NCI-H1417 treated with DMSO at 0.1 percent for 48 hours (cell line): ENCODE measurements around the gene PDK1.
"Not testable (repeated sequence)": the region's sequence is repeated elsewhere in the genome, so short reads cannot be mapped to it uniquely, and the experiment has no call there.

ENCODE experiments used
- DNase-seq: peaks from one replicate; lab custom pipeline; 2025; lab: John Stamatoyannopoulos, UW

The PDK1 gene

DNA sequence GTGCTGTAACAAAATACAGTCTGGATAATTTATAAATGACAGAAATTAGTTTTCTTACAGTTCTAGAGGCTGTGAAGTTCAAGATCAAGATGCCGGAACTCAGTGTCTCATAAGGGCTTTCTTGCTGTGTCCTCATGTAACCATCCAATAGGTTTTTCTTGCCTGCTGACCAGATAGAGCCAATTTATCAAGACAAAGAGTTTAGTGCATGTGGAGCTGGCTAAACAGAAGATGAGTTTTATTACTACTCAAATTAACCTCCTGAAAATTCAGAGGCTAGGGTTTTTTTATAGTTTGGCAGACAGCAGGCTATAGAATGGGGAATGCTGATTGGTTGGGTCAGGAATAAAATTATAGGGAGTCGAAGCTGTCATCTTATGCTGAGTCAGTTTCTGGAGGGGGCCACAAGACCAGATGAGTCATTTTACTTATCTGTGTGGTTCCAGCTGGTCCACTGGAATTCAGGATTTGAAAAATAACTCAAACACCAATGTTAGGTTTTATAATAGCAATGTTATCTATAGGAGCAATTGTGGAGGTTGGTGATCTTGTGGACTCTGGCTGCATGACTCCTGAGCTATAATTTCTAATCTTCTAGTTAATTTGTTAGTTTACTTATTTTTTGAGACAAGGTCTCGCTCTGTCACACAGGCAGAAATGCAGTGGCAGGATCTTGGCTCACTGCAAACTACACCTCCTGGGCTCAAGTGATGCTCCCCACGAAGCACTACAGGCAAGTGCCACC, 3.2 kb upstream of the PDK1 start:
- no peak for DNase-seq

DNA sequence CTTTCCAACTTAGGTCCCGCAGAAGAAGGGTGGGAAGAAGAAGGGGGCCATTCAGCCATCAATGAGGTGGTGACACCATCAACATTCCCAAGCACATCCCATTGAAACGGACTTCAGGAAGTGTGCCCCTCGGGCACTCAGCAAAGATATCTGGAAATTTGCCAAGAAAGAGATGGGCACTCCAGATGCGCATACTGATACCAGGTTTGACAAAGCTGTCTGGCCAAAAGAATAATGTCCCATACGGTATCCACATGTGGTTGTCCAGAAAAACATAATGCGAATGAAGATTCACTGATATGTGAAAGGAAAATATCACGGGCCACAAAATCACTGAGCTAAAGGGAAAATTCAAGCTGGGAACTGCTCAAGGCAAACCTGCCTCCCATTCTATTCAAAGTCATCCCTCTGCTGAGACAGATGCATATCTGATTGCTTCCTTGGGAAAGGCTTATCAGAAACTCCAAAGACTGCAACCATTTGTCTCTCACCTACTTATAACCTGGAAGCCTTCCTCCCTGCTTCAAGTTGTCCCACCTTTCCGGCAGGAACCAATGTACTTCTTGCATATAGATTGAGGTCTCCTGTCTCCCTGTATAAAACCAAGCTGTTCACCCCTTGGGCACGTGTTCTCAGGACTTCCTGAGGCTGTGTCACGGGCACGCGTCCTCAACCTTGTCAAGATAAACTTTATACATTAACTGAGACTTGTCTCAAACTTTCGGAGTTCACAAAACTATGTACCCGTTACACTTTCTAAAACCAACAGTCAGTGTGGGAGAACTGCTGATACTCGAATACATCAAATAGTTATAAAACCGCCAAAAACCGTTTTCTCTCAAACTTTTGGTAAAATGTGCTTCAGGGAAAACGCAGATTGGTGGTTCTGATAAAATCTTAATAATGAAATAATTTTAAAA, 1.3 kb upstream of the PDK1 start:
- no peak for DNase-seq

DNA sequence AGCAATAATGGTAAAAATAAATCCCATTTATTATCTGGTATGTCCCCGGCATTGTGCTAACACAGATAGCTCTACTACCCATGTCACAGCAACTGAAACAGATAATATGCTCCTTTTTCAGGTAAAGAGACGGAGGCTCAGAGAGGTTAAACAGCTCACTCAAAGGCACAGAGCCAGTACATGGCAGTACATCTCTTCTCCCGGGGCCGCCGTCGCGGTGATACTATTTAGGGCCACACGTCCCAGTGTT, 693 bp upstream of the PDK1 start:
- no peak for DNase-seq

DNA sequence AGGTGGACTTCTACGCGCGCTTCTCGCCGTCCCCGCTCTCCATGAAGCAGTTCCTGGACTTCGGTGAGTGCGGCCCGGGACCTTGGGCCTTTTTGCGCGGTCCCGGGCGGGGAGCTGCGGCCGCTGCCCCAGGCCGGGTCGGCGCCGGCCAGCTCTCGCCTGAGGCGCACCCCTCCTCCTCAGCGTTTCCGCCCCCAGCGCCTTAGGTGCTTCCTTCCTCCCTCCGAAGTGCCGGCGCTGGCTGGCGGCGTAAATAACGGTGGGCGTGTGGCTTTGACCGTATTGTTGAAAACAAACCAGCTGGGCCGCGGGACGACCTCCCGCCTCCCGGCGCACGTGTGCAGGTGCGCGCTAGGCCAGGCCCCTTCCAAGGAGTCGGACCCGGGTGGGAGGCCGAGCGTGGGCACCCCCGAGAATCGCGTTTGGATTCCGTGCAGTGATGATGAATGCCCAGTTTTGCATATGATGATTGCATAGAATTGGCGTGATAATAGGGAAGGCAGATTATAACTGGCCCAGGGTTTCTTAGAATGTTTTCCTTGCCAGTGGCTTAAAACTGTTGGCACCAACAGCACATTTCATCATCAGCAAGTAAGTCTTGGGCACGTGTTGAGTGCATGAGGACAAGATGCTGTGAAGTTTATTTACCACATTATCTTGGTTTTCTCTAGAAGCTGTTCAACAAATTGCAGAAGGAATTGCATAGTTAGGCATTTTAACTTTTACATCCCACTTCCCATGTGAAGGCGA, 569 bp downstream of the PDK1 start:
- DNase-seq, result no peak

DNA sequence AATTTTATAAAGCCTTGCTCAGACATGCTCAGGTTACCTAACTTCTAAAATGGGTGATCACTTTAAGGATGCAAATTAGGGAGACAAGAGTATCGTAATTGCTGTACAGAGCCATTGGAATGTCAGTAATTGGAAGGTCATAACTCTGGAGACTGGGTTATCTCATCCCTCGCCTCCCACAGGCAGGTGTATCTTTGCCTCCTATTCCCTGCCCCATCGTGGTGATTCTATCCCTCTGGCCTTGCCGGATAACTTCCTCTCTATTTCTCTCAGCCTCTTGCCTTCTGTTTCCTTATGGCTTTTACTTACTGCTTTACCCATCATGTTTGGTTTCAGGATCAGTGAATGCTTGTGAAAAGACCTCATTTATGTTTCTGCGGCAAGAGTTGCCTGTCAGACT, 2.5 kb downstream of the PDK1 start:
- DNase-seq, result no peak

DNA sequence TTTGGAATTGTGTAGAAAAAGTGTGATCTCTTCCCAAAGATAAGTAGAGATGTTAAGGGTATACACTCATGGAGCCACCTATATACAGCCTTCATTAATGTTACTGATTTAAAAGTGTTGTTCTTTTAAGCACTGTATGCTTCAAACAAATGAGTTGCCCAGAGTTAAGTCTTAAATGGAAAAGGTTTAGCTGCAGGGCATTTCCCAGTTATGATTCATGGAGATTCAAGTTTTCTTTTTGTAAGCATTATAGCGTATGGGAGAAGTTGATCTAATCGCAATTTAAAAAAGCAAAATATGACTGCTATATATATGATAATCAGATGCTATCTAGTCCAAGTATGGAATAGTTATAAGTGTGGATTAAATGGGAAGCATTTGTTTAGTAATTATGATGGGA, 4.8 kb downstream of the PDK1 start:
- DNase-seq, result no peak

DNA sequence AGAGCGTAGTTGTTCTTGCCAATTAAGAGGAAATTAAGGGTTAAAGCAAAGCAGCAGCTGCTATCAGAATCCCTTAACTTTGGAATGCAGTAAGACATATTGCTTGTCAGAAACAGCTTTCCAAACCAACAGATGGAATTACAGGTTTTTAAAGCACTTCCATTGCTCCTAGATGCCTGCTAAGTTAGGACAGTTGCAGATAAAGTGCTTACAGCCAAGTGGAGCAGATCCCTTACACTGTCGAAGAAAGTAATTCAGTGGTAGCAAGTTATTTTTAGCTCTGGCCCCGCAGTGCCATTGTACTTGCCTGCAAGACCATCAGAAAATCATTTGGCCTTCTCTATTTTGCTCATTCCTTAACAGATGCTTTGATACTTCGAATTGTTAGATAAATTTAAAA, 5.4 kb downstream of the PDK1 start:
- DNase-seq, result no peak

DNA sequence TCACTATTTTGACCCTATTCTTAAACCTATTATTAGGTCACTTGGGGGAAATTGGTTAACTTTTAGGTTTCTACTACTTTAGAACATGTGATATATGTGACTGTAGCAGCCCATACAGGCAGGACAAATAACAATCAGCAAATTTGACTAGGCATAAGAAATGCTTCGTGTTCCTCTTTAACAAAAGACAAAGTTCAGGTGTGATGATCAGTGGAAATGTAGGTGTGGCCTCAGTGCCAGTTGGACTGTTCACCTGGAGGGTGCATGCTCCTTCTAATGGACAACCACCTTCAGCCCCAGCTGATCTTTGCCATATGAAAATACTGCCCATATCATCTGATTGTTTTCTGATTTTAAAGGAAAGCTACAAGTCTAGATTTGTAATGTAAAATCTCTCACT, 6.4 kb downstream of the PDK1 start:
- no peak for DNase-seq

DNA sequence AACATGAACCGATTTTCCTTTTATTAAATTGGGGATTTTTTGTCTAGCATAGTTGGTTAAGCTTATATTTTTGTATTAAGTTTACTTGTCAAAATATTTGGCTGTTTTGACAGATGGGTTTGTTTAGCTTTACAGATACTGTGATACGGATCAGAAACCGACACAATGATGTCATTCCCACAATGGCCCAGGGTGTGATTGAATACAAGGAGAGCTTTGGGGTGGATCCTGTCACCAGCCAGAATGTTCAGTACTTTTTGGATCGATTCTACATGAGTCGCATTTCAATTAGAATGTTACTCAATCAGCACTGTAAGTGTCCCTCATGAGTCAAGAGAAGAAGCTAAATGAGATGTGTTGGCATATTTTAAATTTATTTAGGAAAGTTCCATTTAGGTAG, 8.5 kb downstream of the PDK1 start:
- no peak for DNase-seq

DNA sequence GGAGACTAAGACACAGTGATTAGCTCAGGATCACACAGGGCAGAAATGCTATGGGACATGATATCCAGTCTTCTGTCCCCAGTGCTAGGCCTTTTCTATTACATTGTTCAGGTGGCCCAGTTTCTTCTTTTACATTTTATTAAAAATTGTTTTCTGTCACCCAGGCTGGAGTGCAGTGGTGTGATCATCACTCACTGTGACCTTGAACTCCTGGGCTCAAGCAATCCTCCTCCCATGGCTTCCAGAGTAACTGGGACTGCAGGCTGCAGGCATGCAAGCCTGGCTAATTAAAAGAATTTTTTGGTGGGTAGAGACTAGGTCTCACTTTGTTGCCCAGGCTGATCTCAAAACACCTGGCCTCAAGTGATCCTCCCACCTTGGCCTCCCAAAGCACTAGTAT, 15.4 kb downstream of the PDK1 start:
- DNase-seq, result no peak

DNA sequence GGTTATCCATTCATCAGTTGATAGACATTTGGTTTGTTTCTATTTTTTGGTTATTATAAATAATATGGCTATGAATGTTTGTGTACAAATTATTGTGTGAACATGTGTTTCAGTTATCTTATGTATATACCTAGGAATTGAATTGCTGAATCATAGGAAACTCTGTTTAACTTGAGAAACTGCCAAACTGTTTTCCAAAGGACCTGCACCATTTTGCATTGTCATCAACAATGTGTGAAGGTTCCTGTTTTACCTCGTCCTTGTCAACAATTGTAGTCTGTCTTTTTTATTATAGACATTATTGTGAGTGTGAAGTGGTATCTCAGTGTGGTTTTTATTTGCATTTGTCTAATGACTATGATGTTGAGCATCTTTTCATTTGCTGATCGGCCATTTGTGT, 17.1 kb downstream of the PDK1 start:
- no peak for DNase-seq

DNA sequence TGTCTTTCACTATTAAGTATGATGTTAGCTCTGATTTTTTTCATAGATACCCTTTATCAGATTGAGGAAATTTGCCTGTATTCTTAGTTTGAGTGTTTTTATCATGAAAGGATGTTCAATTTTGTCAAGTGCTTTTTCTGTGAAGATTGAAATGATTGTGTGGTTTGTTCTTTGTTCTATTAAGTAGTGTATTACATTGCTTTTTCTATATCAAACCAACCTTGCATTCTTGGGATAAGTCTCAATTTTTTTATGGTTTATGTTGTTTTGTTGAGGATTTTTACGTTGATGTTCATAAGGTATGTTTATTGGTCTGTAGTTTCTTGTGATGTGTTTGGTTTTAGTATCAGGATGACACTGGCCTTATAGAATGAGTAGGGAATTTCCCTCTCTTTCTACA, 19.1 kb downstream of the PDK1 start:
- DNase-seq, result no peak

DNA sequence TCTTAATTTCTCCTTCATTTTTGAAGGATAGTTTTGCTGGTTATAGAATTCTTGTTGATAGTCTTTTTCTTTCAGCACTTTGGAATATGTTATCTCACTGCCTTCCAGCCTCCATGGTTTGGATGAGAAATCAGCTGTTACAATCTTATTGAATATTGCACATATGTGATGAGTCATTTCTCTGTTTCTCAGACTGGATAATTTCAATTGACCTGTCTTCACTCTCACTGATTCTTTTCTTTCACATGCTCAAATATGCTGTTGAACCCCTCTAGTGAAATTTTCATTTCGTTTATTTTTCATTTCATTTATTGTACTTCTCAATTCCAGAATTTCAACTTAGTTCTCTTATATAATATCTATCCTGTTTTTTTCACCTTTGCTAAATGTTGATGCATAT, 22.2 kb downstream of the PDK1 start:
- no peak for DNase-seq

DNA sequence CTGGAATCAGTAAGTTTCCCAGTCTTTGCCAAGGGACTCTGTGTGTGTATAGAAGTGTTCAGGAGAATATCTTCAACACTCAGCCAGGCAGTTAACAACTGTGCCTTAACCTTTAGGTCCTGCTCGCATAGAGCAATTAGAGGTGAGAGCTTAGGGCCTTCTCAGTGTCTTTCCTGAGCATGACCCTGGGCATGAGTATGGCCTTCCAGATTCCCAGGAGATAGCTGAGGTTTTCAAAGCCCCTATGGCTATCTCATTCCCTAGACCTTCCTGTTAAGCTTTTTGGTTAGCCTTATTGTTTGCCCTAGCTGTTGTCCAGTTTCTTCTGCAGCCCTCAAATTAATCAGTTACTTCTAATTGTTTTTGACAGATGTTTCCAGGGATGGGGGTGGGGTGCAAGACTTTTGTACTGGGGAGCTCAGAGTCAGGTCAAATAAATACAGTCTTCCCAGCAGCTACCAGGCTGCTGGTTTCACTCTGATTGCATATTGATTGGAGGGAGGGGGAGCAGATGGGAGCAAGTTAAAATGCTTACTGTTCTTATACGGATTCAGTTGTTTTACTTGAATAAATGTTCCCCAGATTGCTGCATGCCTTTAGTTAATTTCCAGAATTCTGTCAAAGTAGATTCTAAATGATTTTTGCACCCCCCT, 23.1 kb downstream of the PDK1 start:
- DNase-seq, result no peak

DNA sequence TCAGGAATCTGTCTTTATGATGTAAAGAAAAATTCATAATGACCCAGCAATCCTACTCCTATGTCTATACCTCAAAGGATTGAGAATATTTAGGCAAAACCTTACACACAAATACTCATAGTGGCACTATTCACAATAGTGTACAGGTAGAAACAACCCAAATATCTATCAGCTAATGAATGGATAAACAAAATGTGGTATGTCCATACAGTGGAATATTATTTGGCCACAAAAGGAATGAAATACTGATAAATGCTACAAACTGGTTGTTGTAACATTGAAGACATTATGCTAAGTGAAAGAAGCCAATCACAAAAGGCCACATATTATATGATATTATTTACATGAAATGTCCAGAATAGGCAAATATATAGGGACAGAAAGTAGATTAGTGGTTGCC, 24.7 kb downstream of the PDK1 start:
- DNase-seq, result no peak

DNA sequence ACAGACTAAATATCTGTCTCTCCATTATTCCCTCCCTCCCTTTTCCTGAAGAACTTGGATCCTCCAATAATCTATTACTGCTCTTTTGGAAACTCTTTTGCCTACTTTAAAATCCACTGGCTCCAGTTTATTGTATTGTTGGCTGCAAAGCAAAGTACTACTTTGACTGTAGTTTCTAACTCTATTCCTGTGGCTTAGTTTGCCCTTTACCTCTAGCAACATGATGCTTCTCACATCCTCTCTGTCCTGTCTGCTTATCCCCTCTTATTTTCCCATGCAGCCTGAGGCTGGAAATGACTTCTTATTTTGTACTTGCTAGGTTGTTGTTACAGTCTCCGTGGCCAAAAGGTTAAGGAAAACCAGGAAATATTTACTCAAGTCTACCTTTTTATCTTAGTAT, 26.8 kb downstream of the PDK1 start:
- no peak for DNase-seq

DNA sequence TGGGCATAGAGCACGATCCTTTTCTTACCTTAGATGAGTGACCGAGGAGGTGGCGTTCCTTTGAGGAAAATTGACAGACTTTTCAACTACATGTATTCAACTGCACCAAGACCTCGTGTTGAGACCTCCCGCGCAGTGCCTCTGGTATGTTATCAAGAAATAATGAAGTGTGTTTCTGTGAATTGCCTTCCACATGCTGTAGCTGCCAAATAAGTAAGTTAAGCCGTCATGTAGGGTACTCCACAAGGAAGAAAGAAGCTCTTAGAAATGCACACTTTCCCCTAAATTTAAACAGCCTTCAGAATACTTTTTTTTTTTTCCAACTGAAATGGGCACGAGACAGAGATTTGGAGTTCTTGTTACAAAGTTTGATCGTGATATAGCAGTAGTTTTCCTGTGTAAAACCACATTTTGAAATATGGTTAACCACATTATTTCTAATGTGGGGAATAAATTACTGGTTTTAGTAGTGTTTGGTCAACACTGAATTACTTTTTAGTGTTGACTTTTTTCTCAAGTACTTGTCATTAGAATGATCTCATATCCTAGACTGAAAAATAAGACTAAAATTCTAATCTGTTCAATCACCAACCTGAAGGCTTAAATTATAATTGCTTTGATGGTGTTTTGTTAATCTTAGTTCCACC, 30.5 kb downstream of the PDK1 start:
- no peak for DNase-seq

DNA sequence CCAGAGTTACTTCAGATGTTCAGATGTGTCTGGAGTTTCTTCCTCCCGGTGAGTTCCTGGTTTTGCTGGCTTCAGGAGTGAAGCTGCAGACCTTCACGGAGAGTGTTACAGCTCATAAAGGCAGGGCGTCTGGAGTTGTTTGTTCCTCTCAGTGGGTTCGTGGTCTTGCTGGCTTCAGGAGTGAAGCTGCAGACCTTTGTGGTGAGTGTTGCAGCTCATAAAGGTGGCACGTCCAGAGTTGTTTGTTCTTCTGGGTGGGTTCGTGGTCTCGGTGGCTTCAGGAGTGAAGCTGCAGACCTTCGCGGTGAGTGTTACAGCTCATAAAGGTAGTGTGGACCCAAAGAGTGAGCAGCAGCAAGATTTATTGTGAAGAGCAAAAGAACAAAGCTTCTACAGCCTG, 31.3 kb downstream of the PDK1 start:
- DNase-seq, result not testable (repeated sequence)

DNA sequence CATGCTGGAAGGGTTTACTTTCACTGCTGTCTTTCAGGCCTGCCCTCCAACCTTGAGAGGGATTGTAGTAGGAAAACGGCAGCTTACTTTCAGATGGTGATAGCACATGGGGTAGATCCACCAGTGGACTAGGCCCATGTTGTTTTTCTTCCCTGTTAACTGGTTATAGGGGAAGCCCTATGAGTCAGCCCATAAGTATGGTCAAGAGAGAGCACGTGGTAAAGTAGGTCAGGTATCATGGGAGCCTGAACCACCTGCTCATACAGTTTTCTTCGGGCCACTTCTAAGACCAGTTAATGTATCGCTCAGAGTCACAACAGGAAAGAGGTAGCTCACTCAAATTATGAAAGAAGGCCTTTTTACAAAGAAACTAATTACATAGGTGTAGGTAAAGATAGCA, 33.0 kb downstream of the PDK1 start:
- DNase-seq, result no peak

DNA sequence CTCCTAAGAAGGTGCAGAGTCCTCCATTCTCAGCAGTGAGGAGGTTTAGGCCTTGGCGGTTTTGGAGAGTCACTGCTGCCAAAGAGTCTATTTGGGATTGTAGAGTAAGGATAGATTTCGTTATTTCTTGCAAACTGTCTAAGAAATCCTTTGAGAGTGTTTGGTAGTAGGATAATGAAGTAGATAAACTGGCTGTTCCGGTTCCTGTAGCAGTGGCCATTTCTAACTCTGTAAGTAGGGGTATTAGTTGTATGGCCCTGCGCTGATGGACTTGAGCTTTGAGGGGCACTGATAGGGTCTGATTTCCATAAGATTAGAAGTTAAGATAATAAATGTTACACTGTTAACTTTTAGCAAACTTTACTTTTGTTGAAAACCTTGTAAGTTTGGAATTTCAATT, 35.5 kb downstream of the PDK1 start:
- DNase-seq, result not testable (repeated sequence)

DNA sequence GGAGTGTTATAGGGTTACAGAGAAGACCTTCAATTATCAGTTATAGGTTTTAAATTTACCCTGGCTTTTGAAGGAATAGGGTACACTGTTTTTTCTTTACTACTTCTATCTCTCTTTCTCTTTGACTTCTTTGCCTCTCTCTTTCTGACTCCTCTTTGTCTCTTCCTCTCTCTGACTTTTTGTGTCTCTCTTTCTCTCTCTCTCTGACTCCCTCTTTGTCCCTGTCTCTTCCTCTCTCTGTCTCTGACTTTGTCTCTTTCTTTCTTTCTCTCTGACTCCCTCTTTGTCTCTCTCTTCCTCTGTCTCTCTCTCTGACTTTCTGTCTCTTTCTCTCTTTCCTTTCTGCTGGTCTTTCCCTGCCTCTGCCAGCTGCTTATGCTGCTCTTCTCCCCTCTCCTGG, 36.3 kb downstream of the PDK1 start:
- not testable (repeated sequence) for DNase-seq

DNA sequence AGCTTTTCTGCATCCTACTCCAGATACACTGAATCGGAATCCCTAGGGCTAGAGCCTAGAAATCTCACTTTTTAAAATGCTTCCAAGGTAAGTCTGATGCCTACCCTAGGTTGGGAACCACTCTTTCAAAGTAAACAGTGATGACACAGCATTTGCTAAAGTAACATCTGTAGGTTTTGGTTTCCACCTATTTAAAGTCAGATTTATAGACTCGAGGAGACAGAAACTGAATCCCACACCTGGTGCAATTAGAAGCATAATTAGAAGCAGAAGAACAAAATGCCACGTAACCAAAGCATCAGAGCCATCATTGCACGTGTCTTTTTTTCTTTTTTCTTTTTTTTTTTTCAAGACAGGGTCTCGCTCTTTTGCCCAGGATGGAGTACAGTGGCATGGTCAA, 40.9 kb downstream of the PDK1 start:
- DNase-seq, result no peak
